Fibroblast of villous mesenchyme (primary cell): ENCODE measurements around the gene CTNNBIP1. TPM values are rescaled to one million over a fixed set of nuclear protein-coding genes. Genes with fewer than 3 reads are reported as not detected.

ENCODE experiments used
- DNase-seq: peaks from one replicate; pipeline ENCODE4 v3.0.0-alpha.2; 2010; ENCODE audit warnings: low read depth
- H3K4me3 ChIP-seq: 2 replicates; pipeline ENCODE4 v1.5.1; 2011; ENCODE audit warnings: low read depth, mild to moderate bottlenecking, low read length
- total RNA-seq: library from RNA; depleted of rRNA; stranded (reverse); fragments of >200 nt; gene quantifications from 2 replicates; pipeline ENCODE4 v1.2.3, GENCODE V29; 2012
- TF ChIP-seq, protein P1 (sequence below): IDR thresholded peaks from 2 replicates; pipeline ENCODE4 v1.5.1; 2012; ENCODE audit warnings: low read depth, mild to moderate bottlenecking, low read length; ENCODE audit not compliant: insufficient read depth

Gene CTNNBIP1
- total RNA-seq, 1 donor, result 13.4 TPM

DNA sequence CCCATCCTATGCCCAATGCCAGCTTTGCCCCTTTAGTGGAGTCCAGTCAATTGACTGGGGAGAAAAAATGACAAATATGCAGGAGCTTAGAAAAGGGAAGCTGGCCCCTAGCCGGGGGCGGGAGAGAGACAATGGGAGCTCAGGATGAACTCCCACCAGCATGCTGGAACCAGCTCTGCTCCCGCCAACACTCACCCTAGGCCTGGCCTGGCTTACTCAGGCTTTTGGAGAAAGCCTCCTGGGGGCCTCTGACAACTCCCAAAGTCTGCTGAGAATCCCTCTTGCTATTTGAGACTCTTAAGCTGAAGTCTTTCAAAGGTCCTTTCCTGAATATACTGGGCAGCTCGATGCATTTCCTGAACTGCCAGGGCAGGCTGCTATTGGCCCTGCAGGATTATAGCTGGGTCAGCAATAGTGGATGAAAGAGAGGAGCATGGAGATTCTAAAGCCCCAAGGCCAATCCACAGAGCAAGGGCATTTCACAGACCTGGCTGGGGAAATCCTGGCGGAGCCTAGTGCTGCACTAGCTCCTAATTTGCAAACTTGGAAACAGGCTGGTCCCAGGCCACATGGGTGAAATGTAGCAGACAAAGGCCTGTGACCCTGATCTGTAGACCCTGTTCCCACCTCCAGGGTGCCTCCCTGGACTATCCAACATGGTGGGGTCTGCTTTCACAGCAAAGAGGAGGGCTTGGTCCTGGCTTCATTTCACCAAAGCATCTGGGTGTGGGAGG, 50.6 kb downstream of the CTNNBIP1 start:
- no peak overlapping the region for H3K4me3 ChIP-seq
- TF ChIP-seq, protein P1, sequence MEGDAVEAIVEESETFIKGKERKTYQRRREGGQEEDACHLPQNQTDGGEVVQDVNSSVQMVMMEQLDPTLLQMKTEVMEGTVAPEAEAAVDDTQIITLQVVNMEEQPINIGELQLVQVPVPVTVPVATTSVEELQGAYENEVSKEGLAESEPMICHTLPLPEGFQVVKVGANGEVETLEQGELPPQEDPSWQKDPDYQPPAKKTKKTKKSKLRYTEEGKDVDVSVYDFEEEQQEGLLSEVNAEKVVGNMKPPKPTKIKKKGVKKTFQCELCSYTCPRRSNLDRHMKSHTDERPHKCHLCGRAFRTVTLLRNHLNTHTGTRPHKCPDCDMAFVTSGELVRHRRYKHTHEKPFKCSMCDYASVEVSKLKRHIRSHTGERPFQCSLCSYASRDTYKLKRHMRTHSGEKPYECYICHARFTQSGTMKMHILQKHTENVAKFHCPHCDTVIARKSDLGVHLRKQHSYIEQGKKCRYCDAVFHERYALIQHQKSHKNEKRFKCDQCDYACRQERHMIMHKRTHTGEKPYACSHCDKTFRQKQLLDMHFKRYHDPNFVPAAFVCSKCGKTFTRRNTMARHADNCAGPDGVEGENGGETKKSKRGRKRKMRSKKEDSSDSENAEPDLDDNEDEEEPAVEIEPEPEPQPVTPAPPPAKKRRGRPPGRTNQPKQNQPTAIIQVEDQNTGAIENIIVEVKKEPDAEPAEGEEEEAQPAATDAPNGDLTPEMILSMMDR, result no peak
- no peak for DNase-seq

DNA sequence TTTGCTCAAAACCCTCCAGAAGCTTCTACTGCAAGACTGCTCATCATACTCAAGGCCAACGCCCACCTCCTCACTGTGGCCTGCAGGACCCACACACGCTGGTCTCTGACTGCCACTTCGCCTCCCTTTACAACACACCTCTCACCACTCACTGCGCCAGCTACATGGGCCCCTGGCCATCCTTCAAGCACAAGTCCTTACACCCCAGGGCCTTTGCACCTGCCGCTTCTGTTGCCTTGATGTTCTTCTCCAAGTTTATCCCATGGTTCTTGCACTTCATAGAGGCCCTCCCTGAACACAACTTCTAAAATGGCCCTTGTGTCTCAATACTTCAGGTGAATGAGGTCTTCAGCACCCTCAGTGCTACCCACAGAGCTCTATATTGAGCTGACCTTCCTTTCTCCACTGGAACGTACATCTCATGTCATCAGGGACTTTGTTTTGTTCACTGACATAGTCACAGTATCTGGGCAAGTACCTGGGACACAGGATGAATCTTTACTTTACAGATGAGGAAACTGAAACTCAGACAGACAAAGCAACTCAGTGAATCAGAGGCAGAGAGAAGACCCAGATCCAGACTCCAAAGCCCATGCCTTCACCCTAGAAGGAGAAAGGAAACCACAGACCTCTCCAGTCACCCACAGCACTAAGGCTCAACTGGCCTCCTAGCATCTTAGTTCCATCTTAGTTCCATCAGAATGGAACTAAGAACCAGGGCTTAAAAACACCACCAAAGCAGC, 51.6 kb downstream of the CTNNBIP1 start:
- DNase-seq, result no peak
- TF ChIP-seq, protein P1, result no peak
- no peak overlapping the region for H3K4me3 ChIP-seq

GRCh38 chr1:9855186-9855585, 54.9 kb downstream of the CTNNBIP1 start:
- TF ChIP-seq, protein P1, result no peak
- DNase-seq, result no peak
- no peak overlapping the region for H3K4me3 ChIP-seq

GRCh38 chr1:9853249-9853595, 56.8 kb downstream of the CTNNBIP1 start:
- TF ChIP-seq, protein P1, result no peak
- DNase-seq, result no peak
- no peak overlapping the region for H3K4me3 ChIP-seq

- H3K4me3 ChIP-seq, result no peak overlapping the region
- TF ChIP-seq, protein P1, result no peak
- DNase-seq, result peak; percentile 87
These were observed 57.4 kb downstream of the CTNNBIP1 start for GRCh38 chr1:9852410-9853248.

GRCh38 chr1:9852004-9852403, 58.1 kb downstream of the CTNNBIP1 start:
- TF ChIP-seq, protein P1, result no peak
- no peak overlapping the region for H3K4me3 ChIP-seq
- no peak for DNase-seq
